GM23338 (cell line): ENCODE data around the gene SLC25A26.

Source experiments
- CREB1 ChIP-seq: fragments of 250-450 bp; sonication (Bioruptor Pico); IDR thresholded peaks from 2 replicates; pipeline ENCODE4 v1.5.0; 2020; ENCODE audit warnings: low read depth, mild to moderate bottlenecking, moderate library complexity
- EZH2phosphoT487 ChIP-seq: fragments of 200-600 bp; sonication (generic); IDR thresholded peaks from one replicate; pipeline ENCODE4 v1.8.1; 2018; ENCODE audit warnings: antibody characterized with exemption; ENCODE audit not compliant: unreplicated experiment
- JUNB ChIP-seq: IDR thresholded peaks from one replicate; pipeline ENCODE4 v1.6.1; 2016; ENCODE audit warnings: antibody characterized with exemption; ENCODE audit not compliant: unreplicated experiment
- POLR2AphosphoS5 ChIP-seq: IDR thresholded peaks from 2 replicates; pipeline ENCODE4 v1.6.1; 2016; ENCODE audit warnings: antibody characterized with exemption, low read depth
- STAT1 ChIP-seq: IDR thresholded peaks from one replicate; pipeline ENCODE4 v1.6.1; 2016; ENCODE audit warnings: antibody characterized with exemption; ENCODE audit not compliant: unreplicated experiment
- TF ChIP-seq, protein P1 (sequence below), 2 experiments: fragments of 200-600 bp in 1 of 2; sonication (generic) in 1 of 2; conservative IDR thresholded peaks; 2 replicates each; pipeline versions ENCODE4 v1.5.1 to v1.6.1; 2016 to 2017; ENCODE audit warnings: antibody characterized with exemption in 2 of 2, low read depth in 2 of 2, mild to moderate bottlenecking in 2 of 2, moderate library complexity in 1 of 2

DNA sequence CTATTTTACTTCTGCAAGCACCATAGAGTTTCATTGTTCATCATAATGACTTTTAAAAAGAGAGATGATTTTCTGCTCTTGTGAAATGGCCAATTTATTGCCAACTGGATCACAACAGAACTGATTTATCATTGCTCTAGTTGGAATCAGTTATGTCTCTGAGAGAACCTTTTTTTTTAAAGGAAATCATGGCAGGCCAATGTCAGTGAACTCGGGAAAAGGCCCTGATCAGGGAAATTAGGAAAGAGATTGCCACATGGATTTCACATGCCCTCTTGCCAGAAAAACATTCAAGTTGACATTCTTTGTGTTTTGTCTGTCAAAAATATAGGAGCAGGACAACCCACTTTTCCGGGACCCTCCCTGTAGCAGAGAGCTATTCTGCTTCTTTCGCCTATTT lies 12.6 kb upstream of the SLC25A26 start:
- TF ChIP-seq EZH2phosphoT487 (no peak), JUNB (no peak), POLR2AphosphoS5 (no peak), CREB1 (CRISPR knock-in tag) (no peak), STAT1 (no peak)
- TF ChIP-seq, protein P1, sequence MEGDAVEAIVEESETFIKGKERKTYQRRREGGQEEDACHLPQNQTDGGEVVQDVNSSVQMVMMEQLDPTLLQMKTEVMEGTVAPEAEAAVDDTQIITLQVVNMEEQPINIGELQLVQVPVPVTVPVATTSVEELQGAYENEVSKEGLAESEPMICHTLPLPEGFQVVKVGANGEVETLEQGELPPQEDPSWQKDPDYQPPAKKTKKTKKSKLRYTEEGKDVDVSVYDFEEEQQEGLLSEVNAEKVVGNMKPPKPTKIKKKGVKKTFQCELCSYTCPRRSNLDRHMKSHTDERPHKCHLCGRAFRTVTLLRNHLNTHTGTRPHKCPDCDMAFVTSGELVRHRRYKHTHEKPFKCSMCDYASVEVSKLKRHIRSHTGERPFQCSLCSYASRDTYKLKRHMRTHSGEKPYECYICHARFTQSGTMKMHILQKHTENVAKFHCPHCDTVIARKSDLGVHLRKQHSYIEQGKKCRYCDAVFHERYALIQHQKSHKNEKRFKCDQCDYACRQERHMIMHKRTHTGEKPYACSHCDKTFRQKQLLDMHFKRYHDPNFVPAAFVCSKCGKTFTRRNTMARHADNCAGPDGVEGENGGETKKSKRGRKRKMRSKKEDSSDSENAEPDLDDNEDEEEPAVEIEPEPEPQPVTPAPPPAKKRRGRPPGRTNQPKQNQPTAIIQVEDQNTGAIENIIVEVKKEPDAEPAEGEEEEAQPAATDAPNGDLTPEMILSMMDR (conservative IDR thresholded peaks at IDR 0.05; ENCODE audit: low read depth in 2 of 2): no peak
